OCI-LY7 (cell line): Measurements from ENCODE around the gene EXOC4. TPM values are rescaled to one million over a fixed set of nuclear protein-coding genes. Genes with fewer than 3 reads are reported as not detected.

Source experiments
- BruUV-seq: library from RNA; stranded (reverse); fragments of 400-500 nt; replicated peaks from 2 replicates; lab custom pipeline; 2021; lab: Mats Ljungman, UMichigan
- CTCF ChIA-PET: fragments of 300-600 bp; sonication (Branson Sonifier 250); formaldehyde crosslinking; loops from one replicate; lab custom pipeline; 2022; ENCODE audit warnings: antibody characterized with exemption; ENCODE audit not compliant: unreplicated experiment; lab: Charles Lee
- POLR2A ChIA-PET: fragments of 300-600 bp; sonication (Branson Sonifier 250); formaldehyde crosslinking; loops from one replicate; lab custom pipeline; 2022; ENCODE audit warnings: antibody characterized with exemption; lab: Charles Lee
- DNase-seq: peaks from one replicate; pipeline ENCODE4 v3.0.0-alpha.2; 2015; ENCODE audit warnings: low spot score
- H2AFZ ChIP-seq: fragments of 200-600 bp; sonication (generic), shearing (Covaris generic); 2 replicates; pipeline ENCODE4 v1.6.1; 2014; ENCODE audit warnings: mild to moderate bottlenecking, antibody characterized with exemption, low read length, moderate library complexity
- H3K27ac ChIP-seq: fragments of 200-600 bp; sonication (generic); 2 replicates; pipeline ENCODE4 v1.5.1; 2014; ENCODE audit warnings: mixed run types, low read depth, mild to moderate bottlenecking, moderate library complexity, low read length, inconsistent platforms; ENCODE audit not compliant: poor library complexity, severe bottlenecking
- H3K36me3 ChIP-seq: fragments of 200-600 bp; sonication (generic); 2 replicates; pipeline ENCODE4 v1.6.1; 2014; ENCODE audit warnings: mild to moderate bottlenecking, antibody characterized with exemption, low read length, moderate library complexity, mixed read lengths; ENCODE audit not compliant: insufficient read depth
- H3K4me1 ChIP-seq: fragments of 200-600 bp; sonication (generic); 2 replicates; pipeline ENCODE4 v1.5.1; 2014; ENCODE audit warnings: mild to moderate bottlenecking, low read length; ENCODE audit not compliant: insufficient read depth, poor library complexity, severe bottlenecking
- H3K4me2 ChIP-seq: fragments of 200-600 bp; sonication (generic); 2 replicates; pipeline ENCODE4 v1.6.1; 2014; ENCODE audit warnings: mild to moderate bottlenecking, low read length
- H3K4me3 ChIP-seq: fragments of 200-600 bp; sonication (generic); 2 replicates; pipeline ENCODE4 v1.5.1; 2014; ENCODE audit warnings: mild to moderate bottlenecking, low read depth, low read length; ENCODE audit not compliant: poor library complexity, severe bottlenecking
- H3K79me2 ChIP-seq: fragments of 200-600 bp; sonication (generic); 2 replicates; pipeline ENCODE4 v1.6.1; 2016; ENCODE audit warnings: low read depth, mild to moderate bottlenecking, low read length, moderate library complexity, mixed read lengths; ENCODE audit not compliant: insufficient read depth
- H3K9me2 ChIP-seq: fragments of 200-600 bp; sonication (generic); 2 replicates; pipeline ENCODE4 v1.6.1; 2016; ENCODE audit warnings: mild to moderate bottlenecking, low read length, mixed read lengths; ENCODE audit not compliant: insufficient read depth
- H3K9me3 ChIP-seq: fragments of 200-600 bp; sonication (generic); 2 replicates; pipeline ENCODE4 v1.6.1; 2014; ENCODE audit warnings: mild to moderate bottlenecking, mixed run types, low read length, mixed read lengths
- H4K20me1 ChIP-seq: fragments of 200-600 bp; sonication (generic); 2 replicates; pipeline ENCODE4 v1.6.1; 2014; ENCODE audit warnings: mild to moderate bottlenecking, antibody characterized with exemption, low read length, moderate library complexity, mixed read lengths; ENCODE audit not compliant: insufficient read depth
- EZH2phosphoT487 ChIP-seq: fragments of 200-600 bp; sonication (generic); IDR thresholded peaks from 2 replicates; pipeline ENCODE4 v1.6.1; 2018; ENCODE audit warnings: low read depth, borderline replicate concordance, mild to moderate bottlenecking, mixed run types, antibody characterized with exemption, low read length, moderate library complexity, mixed read lengths
- intact Hi-C: fragments of 100-400 bp; cut with micrococcal nuclease; formaldehyde crosslinking; loops from one replicate; pipeline ENCODE4 v1.10.0; 2022; ENCODE audit not compliant: unreplicated experiment
- total RNA-seq, 2 experiments: library from RNA; depleted of rRNA in 1 of 2; stranded (reverse); fragments of >200 nt in 1 of 2; shearing (Covaris generic) in 1 of 2; gene quantifications; 2 replicates each; pipeline ENCODE4 v1.2.3, GENCODE V29; 2014 to 2022
- TF ChIP-seq, protein P1 (sequence below): fragments of 200-600 bp; sonication (generic); conservative IDR thresholded peaks from 2 replicates; pipeline ENCODE4 v1.5.1; 2014; ENCODE audit warnings: mild to moderate bottlenecking, antibody characterized with exemption, low read length, moderate library complexity, mixed read lengths

EXOC4 gene
- total RNA-seq, 2 experiments from 2014 or later: 75.1 to 93.2 TPM

DNA sequence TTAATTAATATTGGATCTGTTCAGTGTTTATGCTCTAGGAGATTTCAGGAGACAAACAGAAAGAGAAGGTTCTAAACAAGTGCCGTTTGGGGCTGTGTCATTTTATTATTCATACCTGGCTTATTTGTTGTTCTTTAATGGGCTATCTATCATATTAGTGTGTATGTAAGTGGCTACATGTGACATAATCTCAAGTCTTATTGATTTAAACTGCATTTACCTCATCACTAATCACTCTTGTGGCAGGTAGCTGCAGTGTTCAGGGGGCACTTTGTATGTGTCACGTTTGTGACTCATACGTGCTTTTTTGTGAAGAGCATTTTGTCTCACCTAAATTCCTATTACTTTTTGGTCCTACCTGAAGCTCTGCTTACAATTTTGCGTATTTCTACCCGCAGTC lies 95.4 kb downstream of the EXOC4 start:
- no peak overlapping the region for H3K4me2 ChIP-seq
- no peak overlapping the region for H2AFZ ChIP-seq
- 0 out of 2 replicates have a peak, but pooled peaks cover 2% of the 10 kb centered on the region for H3K9me3 ChIP-seq
- ChIA-PET CTCF (no interaction called here), POLR2A (interaction anchor here (0.7 kb wide), 2 partner anchors 9 to 400 kb away, joined by 3 to 4 read pairs; no protein-coding TSS in a partner anchor)
- BruUV-seq: no TSS peak
- H3K36me3 ChIP-seq: no peaks in the 10 kb centered on the region
- DNase-seq: no peak
- no peaks in the 10 kb centered on the region for H3K79me2 ChIP-seq
- no peaks in the 10 kb centered on the region for H4K20me1 ChIP-seq
- intact Hi-C loops: no loop called here
- H3K27ac ChIP-seq: no peak overlapping the region
- H3K4me1 ChIP-seq: no peaks in the 10 kb centered on the region
- TF ChIP-seq, protein P1, sequence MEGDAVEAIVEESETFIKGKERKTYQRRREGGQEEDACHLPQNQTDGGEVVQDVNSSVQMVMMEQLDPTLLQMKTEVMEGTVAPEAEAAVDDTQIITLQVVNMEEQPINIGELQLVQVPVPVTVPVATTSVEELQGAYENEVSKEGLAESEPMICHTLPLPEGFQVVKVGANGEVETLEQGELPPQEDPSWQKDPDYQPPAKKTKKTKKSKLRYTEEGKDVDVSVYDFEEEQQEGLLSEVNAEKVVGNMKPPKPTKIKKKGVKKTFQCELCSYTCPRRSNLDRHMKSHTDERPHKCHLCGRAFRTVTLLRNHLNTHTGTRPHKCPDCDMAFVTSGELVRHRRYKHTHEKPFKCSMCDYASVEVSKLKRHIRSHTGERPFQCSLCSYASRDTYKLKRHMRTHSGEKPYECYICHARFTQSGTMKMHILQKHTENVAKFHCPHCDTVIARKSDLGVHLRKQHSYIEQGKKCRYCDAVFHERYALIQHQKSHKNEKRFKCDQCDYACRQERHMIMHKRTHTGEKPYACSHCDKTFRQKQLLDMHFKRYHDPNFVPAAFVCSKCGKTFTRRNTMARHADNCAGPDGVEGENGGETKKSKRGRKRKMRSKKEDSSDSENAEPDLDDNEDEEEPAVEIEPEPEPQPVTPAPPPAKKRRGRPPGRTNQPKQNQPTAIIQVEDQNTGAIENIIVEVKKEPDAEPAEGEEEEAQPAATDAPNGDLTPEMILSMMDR: no peak
- TF ChIP-seq EZH2phosphoT487: no peak
- H3K9me2 ChIP-seq: no peaks in the 10 kb centered on the region
- no peak overlapping the region for H3K4me3 ChIP-seq

DNA sequence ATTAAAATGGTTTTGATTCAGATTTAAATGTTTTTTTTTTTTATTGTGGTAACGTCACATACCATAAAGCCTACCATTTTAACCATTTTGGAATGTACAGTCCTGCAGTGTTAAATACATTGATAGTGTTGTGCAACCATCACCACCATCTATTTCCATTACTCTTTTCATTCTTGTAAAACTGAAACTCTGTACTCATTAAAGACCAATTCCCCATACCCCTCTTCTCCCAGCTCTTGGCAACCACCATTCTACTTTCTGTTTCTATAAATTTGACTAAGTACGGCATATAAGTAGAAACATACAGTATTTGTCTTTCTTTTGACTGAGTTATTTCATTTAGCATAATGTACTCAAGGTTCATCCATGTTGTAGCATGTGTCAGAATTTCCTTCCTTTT lies 96.2 kb downstream of the EXOC4 start:
- no peak for DNase-seq
- H2AFZ ChIP-seq: no peak overlapping the region
- 0 out of 2 replicates have a peak, but pooled peaks cover 5% of the 10 kb centered on the region for H3K9me3 ChIP-seq
- H3K36me3 ChIP-seq: no peaks in the 10 kb centered on the region
- H3K79me2 ChIP-seq: no peaks in the 10 kb centered on the region
- H3K9me2 ChIP-seq: no peaks in the 10 kb centered on the region
- H3K4me1 ChIP-seq: no peaks in the 10 kb centered on the region
- TF ChIP-seq EZH2phosphoT487: no peak
- TF ChIP-seq, protein P1: no peak
- ChIA-PET CTCF (no interaction called here), POLR2A (interaction anchor here (0.7 kb wide), 2 partner anchors 10 to 401 kb away, joined by 3 to 4 read pairs; no protein-coding TSS in a partner anchor)
- H3K4me2 ChIP-seq: no peak overlapping the region
- intact Hi-C loops: no loop called here
- no TSS peak for BruUV-seq
- no peaks in the 10 kb centered on the region for H4K20me1 ChIP-seq
- no peak overlapping the region for H3K4me3 ChIP-seq
- H3K27ac ChIP-seq: no peak overlapping the region

DNA sequence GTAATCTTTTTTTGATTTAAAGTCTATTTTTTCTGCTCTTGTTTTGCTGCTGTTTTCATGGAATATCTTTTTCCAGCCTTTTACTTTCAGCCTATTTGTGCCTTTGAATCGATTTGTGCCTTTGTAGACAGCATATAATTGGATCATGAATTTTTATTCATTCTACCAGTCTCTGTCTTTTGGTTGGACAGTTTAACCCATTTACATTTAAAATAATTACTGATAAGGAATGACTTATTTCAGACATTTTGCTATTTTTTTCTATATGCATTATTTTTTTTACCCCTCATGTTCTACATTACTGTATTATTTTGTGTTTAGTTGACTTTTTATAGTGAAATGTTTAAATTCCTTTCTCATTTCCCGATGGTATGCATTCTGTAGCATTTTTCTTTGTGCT lies 99.6 kb downstream of the EXOC4 start:
- no peak overlapping the region for H2AFZ ChIP-seq
- no peaks in the 10 kb centered on the region for H3K4me1 ChIP-seq
- 0 out of 2 replicates have a peak, but pooled peaks cover 5% of the 10 kb centered on the region for H3K9me3 ChIP-seq
- DNase-seq: no peak
- H3K79me2 ChIP-seq: no peaks in the 10 kb centered on the region
- H3K9me2 ChIP-seq: no peaks in the 10 kb centered on the region
- no peaks in the 10 kb centered on the region for H3K36me3 ChIP-seq
- no peak overlapping the region for H3K27ac ChIP-seq
- no peaks in the 10 kb centered on the region for H4K20me1 ChIP-seq
- POLR2A ChIA-PET: no interaction called here
- H3K4me2 ChIP-seq: no peak overlapping the region
- intact Hi-C loops: no loop called here
- CTCF ChIA-PET: no interaction called here
- no peak overlapping the region for H3K4me3 ChIP-seq
- TF ChIP-seq, protein P1: no peak
- TF ChIP-seq EZH2phosphoT487: no peak
- no TSS peak for BruUV-seq
